ENCODE results near the gene ZFAND3.
"Not testable (repeated sequence)": the region's sequence is repeated elsewhere in the genome, so short reads cannot be mapped to it uniquely, and the experiment has no call there.

The ZFAND3 gene

DNA sequence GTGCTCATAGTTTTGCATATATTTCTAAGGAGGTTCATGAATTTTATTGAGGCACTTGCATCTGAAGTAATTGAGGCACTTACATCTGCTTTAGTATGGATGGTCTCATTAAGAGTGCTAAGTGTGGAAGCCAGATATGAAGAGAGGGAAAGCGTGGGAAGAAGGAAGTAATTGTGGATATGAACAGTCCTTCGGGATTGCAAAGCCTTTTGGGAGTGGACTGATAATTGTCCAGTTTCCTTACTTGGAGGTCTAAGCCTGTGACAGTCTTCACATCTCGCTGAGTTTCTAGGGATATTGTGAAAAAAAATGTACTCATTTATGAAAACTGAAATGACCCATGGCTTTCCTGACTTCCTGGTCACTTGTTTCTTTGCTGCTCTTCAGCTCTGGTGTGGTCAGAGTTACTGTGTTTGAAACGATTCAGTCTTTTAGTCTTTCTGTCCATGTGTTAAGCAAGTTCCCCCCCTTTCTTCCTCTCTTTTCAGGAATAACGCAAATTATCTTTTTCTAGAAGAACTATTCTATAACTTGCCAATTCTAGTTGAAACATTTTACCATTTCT lies 137.3 kb downstream of the ZFAND3 start:
- Histone ChIP-seq H3K4me1 (ENCODE audit: low read length) (no peaks in the 10 kb centered on the region), H3K79me2 (ENCODE audit: low read length) (peaks cover 32% of the 10 kb centered on the region), H3K9ac (ENCODE audit: low read length) (no peak overlapping the region), H3K9me2 (replicated peaks; ENCODE audit: insufficient read depth, low read length) (no peaks in the 10 kb centered on the region), H2AFZ (ENCODE audit: low read length) (no peak overlapping the region), H3K9me3 (replicated peaks; ENCODE audit: insufficient read depth, low read length) (no peaks in the 10 kb centered on the region), H3K27me3 (replicated peaks; ENCODE audit: insufficient read depth, low read length) (no peaks in the 10 kb centered on the region), H3F3A (ENCODE audit: insufficient read depth, low read length) (no peaks in the 10 kb centered on the region), H3K27ac (ENCODE audit: low read length) (no peak overlapping the region), H3K36me3 (replicated peaks; ENCODE audit: insufficient read depth, low read length) (no peaks in the 10 kb centered on the region), H4K20me1 (ENCODE audit: insufficient read depth, low read length) (no peaks in the 10 kb centered on the region), H3K4me2 (ENCODE audit: low read depth, low read length) (no peak overlapping the region), H3K4me3 (ENCODE audit: low read length) (no peak overlapping the region)
- DNase-seq = no peak
- TF ChIP-seq, protein P1, sequence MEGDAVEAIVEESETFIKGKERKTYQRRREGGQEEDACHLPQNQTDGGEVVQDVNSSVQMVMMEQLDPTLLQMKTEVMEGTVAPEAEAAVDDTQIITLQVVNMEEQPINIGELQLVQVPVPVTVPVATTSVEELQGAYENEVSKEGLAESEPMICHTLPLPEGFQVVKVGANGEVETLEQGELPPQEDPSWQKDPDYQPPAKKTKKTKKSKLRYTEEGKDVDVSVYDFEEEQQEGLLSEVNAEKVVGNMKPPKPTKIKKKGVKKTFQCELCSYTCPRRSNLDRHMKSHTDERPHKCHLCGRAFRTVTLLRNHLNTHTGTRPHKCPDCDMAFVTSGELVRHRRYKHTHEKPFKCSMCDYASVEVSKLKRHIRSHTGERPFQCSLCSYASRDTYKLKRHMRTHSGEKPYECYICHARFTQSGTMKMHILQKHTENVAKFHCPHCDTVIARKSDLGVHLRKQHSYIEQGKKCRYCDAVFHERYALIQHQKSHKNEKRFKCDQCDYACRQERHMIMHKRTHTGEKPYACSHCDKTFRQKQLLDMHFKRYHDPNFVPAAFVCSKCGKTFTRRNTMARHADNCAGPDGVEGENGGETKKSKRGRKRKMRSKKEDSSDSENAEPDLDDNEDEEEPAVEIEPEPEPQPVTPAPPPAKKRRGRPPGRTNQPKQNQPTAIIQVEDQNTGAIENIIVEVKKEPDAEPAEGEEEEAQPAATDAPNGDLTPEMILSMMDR (IDR thresholded peaks at IDR 0.05; ENCODE audit: low read length) = no peak
- TF ChIP-seq EZH2phosphoT487 (IDR thresholded peaks at IDR 0.05; ENCODE audit: low read length) (no peak), EZH2 (optimal IDR thresholded peaks at IDR 0.05; ENCODE audit: low read depth, low read length) (no peak)

DNA sequence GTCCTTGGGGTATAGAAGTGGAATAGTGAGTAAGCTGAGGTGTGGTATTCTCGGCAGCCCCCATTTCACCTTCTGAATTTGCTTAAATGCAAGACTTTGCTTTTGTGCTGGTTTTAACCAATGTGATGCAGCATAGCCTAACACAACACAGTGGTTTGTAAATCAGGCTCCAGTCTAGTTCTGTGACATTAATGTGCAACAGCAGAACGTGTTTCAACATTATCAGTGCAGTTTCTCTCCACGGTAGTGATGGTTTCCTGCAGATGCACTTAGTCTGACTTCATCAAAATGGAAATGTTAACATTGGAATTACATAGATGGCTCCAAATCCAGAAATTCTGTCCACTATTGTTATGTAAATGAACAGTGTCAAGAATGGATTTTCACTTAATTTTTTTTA lies 139.5 kb downstream of the ZFAND3 start:
- H3K4me1 ChIP-seq (ENCODE audit: low read length) = no peaks in the 10 kb centered on the region
- no peak overlapping the region for H3K27ac ChIP-seq (ENCODE audit: low read length)
- H3K79me2 ChIP-seq (ENCODE audit: low read length) = peaks cover 13% of the 10 kb centered on the region; the same call in 1 of the 2 replicates
- no peak for TF ChIP-seq EZH2 (optimal IDR thresholded peaks at IDR 0.05; ENCODE audit: low read depth, low read length)
- TF ChIP-seq, protein P1 (IDR thresholded peaks at IDR 0.05; ENCODE audit: low read length) = no peak
- no peaks in the 10 kb centered on the region for H3K27me3 ChIP-seq (replicated peaks; ENCODE audit: insufficient read depth, low read length)
- H3F3A ChIP-seq (ENCODE audit: insufficient read depth, low read length) = no peaks in the 10 kb centered on the region
- no peak overlapping the region for H3K9ac ChIP-seq (ENCODE audit: low read length)
- no peak overlapping the region for H3K4me3 ChIP-seq (ENCODE audit: low read length)
- H2AFZ ChIP-seq (ENCODE audit: low read length) = no peak overlapping the region
- no peaks in the 10 kb centered on the region for H4K20me1 ChIP-seq (ENCODE audit: insufficient read depth, low read length)
- H3K9me2 ChIP-seq (replicated peaks; ENCODE audit: insufficient read depth, low read length) = no peaks in the 10 kb centered on the region
- H3K4me2 ChIP-seq (ENCODE audit: low read depth, low read length) = no peak overlapping the region
- no peaks in the 10 kb centered on the region for H3K36me3 ChIP-seq (replicated peaks; ENCODE audit: insufficient read depth, low read length)
- no peaks in the 10 kb centered on the region for H3K9me3 ChIP-seq (replicated peaks; ENCODE audit: insufficient read depth, low read length)
- no peak for DNase-seq

DNA sequence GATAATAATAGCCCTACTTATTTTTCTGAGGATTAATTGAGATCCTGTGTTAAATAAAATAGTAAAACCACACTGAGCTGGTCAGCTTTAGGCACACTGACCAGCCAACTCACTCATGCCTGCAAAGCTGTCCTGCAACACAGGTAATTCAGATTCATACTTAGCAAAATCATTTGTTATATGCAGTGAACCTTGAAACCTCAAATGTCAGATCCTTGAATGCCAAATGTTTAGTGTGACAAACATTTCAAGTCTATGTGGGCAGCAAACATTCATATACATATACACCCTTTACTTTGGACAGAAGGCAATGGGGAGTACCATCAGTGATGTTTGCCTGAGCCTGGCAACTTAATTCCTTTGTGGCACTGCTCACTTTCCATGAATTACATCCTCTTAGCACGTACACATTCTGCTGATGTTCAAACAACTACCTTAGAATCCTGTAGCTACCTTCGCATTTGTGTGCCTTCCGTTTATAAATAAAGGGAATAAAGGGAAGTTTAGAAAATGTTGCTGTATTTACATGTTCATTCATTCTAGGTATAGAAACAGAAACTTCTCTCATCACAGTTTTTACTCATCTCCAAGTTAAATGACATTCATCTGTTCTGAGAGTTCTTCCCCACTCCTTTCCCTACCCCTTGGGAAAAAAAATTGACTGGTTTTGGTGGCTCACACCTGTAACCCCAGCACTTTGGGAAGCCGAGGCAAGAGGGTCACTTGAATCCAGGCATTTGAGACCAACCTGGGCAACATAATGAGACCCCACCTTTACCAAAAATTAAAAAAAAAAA lies 140.8 kb downstream of the ZFAND3 start:
- H4K20me1 ChIP-seq (ENCODE audit: insufficient read depth, low read length) = no peaks in the 10 kb centered on the region
- H3K27ac ChIP-seq (ENCODE audit: low read length) = no peak overlapping the region
- H3K79me2 ChIP-seq (ENCODE audit: low read length) = peaks cover 13% of the 10 kb centered on the region; the same call in 1 of the 2 replicates
- no peak overlapping the region for H2AFZ ChIP-seq (ENCODE audit: low read length)
- no peak overlapping the region for H3K4me2 ChIP-seq (ENCODE audit: low read depth, low read length)
- H3K4me3 ChIP-seq (ENCODE audit: low read length) = no peak overlapping the region
- no peaks in the 10 kb centered on the region for H3F3A ChIP-seq (ENCODE audit: insufficient read depth, low read length)
- TF ChIP-seq EZH2 (optimal IDR thresholded peaks at IDR 0.05; ENCODE audit: low read depth, low read length) (no peak), EZH2phosphoT487 (IDR thresholded peaks at IDR 0.05; ENCODE audit: low read length) (no peak)
- TF ChIP-seq, protein P1 (IDR thresholded peaks at IDR 0.05; ENCODE audit: low read length) = no peak
- no peak for DNase-seq
- no peaks in the 10 kb centered on the region for H3K4me1 ChIP-seq (ENCODE audit: low read length)
- no peak overlapping the region for H3K9ac ChIP-seq (ENCODE audit: low read length)
- H3K27me3 ChIP-seq (replicated peaks; ENCODE audit: insufficient read depth, low read length) = no peaks in the 10 kb centered on the region
- H3K9me3 ChIP-seq (replicated peaks; ENCODE audit: insufficient read depth, low read length) = no peaks in the 10 kb centered on the region
- no peaks in the 10 kb centered on the region for H3K36me3 ChIP-seq (replicated peaks; ENCODE audit: insufficient read depth, low read length)
- no peaks in the 10 kb centered on the region for H3K9me2 ChIP-seq (replicated peaks; ENCODE audit: insufficient read depth, low read length)

DNA sequence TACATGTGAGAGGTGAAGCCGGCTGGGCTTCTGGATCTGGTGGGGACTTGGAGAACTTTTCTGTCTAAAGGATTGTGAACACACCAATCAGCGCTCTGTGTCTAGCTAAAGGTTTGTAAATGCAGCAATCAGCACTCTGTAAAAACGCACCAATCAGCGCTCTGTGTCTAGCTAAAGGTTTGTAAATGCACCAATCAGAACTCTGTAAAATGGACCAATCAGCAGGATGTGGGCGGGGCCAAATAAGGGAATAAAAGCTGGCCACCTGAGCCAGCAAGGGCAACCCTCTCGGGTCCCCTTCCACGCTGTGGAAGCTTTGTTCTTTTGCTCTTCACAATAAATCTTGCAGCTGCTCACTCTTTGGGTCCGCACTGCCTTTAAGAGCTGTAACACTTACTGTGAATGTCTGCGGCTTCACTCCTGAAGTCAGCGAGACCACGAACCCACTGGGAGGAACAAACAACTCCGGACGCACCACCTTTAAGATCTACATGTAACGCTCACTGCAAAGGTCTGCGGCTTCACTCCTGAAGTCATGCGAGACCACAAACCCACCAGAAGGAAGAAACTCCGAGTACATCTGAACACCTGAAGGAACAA lies 143.1 kb downstream of the ZFAND3 start:
- H3K4me2 ChIP-seq (ENCODE audit: low read depth, low read length); H3K36me3 ChIP-seq (replicated peaks; ENCODE audit: insufficient read depth, low read length); H3K9me3 ChIP-seq (replicated peaks; ENCODE audit: insufficient read depth, low read length); DNase-seq; H3K4me1 ChIP-seq (ENCODE audit: low read length); H3K27me3 ChIP-seq (replicated peaks; ENCODE audit: insufficient read depth, low read length); H3K27ac ChIP-seq (ENCODE audit: low read length); H3K4me3 ChIP-seq (ENCODE audit: low read length); H4K20me1 ChIP-seq (ENCODE audit: insufficient read depth, low read length); H3F3A ChIP-seq (ENCODE audit: insufficient read depth, low read length); H3K9ac ChIP-seq (ENCODE audit: low read length); H2AFZ ChIP-seq (ENCODE audit: low read length); H3K9me2 ChIP-seq (replicated peaks; ENCODE audit: insufficient read depth, low read length); H3K79me2 ChIP-seq (ENCODE audit: low read length): not testable (repeated sequence)
